Right lobe of liver (tissue), 6 donors: ENCODE measurements around the gene APLP2. TPM values are rescaled to one million over a fixed set of nuclear protein-coding genes. Genes with fewer than 3 reads are reported as not detected.

Experiments used
- ATAC-seq, 4 donors: fragments of 200-7000 bp; cut with Tn5 transposase; one replicate each; pipeline ENCODE4 v1.9.1; 2020; ENCODE audit warnings: mild to moderate bottlenecking in 4 of 4, moderate library complexity in 4 of 4
- DNase-seq, 3 donors: peaks; one replicate each; pipeline ENCODE4 v3.0.0-alpha.2; 2020
- H3K27ac ChIP-seq, 3 donors: fragments of 200-600 bp; one replicate each; pipeline ENCODE4 v1.8.0; 2022
- H3K27me3 ChIP-seq, 2 donors: fragments of 200-600 bp; one replicate each; pipeline ENCODE4 v1.8.0; 2022
- H3K36me3 ChIP-seq, 4 donors: fragments of 200-600 bp; sonication (generic) in 1 of 4; one replicate each; pipeline versions ENCODE4 v1.5.1 to v1.8.0; 2017 to 2022; ENCODE audit warnings: control low read depth in 1 of 4
- H3K4me1 ChIP-seq, 4 donors: fragments of 200-600 bp; sonication (generic) in 1 of 4; one replicate each; pipeline versions ENCODE4 v1.5.1 to v1.8.0; 2017 to 2022; ENCODE audit warnings: control low read depth in 1 of 4
- H3K4me3 ChIP-seq, 3 donors: fragments of 200-600 bp; one replicate each; pipeline ENCODE4 v1.8.0; 2022
- H3K9me3 ChIP-seq, 4 donors: fragments of 200-600 bp; sonication (generic) in 1 of 4; one replicate each; pipeline versions ENCODE4 v1.5.1 to v1.8.0; 2017 to 2022; ENCODE audit warnings: control low read depth in 1 of 4
- POLR2A ChIP-seq: fragments of 450-650 bp; IDR thresholded peaks from one replicate; pipeline ENCODE4 v1.6.1; 2017; ENCODE audit warnings: antibody characterized with exemption, mild to moderate bottlenecking
- WGBS: methylation state at CpG from one replicate; pipeline ENCODE4 v1.1.6; 2018; ENCODE audit warnings: low coverage, low lambda C conversion rate; ENCODE audit not compliant: insufficient coverage; ENCODE audit errors: missing lambda C conversion rate; 5-methylcytosine and 5-hydroxymethylcytosine counted together
- intact Hi-C, 2 donors: fragments of 100-400 bp; cut with DNase I; formaldehyde crosslinking; loops; one replicate each; pipeline versions ENCODE4 v1.11.2 to v1.14.1; 2022
- total RNA-seq, 6 experiments: library from RNA; depleted of rRNA in 2 of 6; stranded (reverse); fragments of >200 nt in 2 of 6; fragmentation: NEBNext Ultra II Directional in 3 of 6; extraction: Animal tissue kit (Norgen Biotek cat#: 25700) in 3 of 6; gene quantifications; one replicate each; pipeline versions ENCODE4 v1.1.0 to v1.2.4, GENCODE V29; 2016 to 2023
- TF ChIP-seq, protein P1 (sequence below), 4 donors: fragments of 200-600 bp in 3 of 4; fragments of 450-650 bp in 1 of 4; IDR thresholded peaks; one replicate each; pipeline versions ENCODE4 v1.5.1 to v1.8.0; 2016 to 2022; ENCODE audit warnings: antibody characterized with exemption in 4 of 4, mild to moderate bottlenecking in 2 of 4
- donor health status: DM: no; HTN: yes; CAD: no.
- donor health status: DM: no; HTN: no; CAD: no.
- donor health status: DM: no; HTN: no; CAD: no.
- donor health status: DM: no; HTN: yes; CAD: no.
- donor health status: DM: no; HTN: yes; CAD: no.

Gene APLP2
- total RNA-seq, 6 experiments from 2014 or later, result 184 to 255 (median 252) TPM

DNA sequence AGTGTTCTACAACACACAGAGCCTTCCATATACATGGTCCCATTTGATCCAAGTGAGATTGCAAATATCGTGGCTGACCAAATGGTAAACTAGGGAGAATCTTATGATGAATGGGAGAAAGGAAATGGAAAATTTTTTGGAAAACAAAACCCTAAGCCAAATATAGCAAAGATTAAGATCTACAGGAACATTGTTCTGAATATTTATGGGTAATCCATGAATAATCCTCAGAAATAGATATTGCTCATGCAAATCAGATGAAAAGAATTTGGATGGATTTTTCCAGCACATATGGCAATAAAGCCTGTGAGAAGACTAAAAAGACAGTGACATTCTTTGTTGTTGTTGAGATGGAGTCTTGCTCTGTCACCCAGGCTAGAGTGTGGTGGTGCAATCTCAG, 45.3 kb upstream of the APLP2 start:
- ATAC-seq (no peak), DNase-seq (no peak)
- Histone ChIP-seq H3K4me3 (no peak overlapping the region), H3K36me3 (no peaks in the 10 kb centered on the region), H3K27me3 (no peaks in the 10 kb centered on the region), H3K27ac (no peak overlapping the region), H3K4me1 (no peaks in the 10 kb centered on the region), H3K9me3 (no peaks in the 10 kb centered on the region)
- WGBS, result 71% methylated on average over 1 of the region's 1 CpG
- intact Hi-C loops, result no loop called here
- TF ChIP-seq, protein P1, sequence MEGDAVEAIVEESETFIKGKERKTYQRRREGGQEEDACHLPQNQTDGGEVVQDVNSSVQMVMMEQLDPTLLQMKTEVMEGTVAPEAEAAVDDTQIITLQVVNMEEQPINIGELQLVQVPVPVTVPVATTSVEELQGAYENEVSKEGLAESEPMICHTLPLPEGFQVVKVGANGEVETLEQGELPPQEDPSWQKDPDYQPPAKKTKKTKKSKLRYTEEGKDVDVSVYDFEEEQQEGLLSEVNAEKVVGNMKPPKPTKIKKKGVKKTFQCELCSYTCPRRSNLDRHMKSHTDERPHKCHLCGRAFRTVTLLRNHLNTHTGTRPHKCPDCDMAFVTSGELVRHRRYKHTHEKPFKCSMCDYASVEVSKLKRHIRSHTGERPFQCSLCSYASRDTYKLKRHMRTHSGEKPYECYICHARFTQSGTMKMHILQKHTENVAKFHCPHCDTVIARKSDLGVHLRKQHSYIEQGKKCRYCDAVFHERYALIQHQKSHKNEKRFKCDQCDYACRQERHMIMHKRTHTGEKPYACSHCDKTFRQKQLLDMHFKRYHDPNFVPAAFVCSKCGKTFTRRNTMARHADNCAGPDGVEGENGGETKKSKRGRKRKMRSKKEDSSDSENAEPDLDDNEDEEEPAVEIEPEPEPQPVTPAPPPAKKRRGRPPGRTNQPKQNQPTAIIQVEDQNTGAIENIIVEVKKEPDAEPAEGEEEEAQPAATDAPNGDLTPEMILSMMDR (IDR thresholded peaks at IDR 0.05), result no peak
- no peak for TF ChIP-seq POLR2A

DNA sequence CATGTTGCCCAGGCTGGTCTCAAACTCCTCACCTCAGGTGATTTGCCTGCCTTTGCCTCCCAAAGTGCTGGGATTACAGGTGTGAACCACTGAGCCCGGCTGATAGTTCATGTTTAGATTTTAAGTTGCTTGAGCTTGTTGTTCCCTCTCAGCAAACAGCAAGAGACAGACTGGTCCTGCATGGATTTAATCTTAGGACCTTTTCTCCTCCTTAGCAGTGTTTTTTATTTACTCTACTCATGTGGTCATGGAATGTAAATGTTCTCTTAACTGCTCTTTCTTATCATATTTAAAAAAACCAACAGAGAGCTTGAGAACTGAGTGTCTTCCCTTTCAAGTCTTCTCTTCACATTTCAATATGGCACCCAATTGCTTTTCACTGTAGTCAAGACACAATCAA, 44.3 kb upstream of the APLP2 start:
- TF ChIP-seq, protein P1 (IDR thresholded peaks at IDR 0.05), result no peak
- TF ChIP-seq POLR2A, result no peak
- no peaks in the 10 kb centered on the region for H3K36me3 ChIP-seq
- DNase-seq, result no peak
- no peak overlapping the region for H3K27ac ChIP-seq
- no peaks in the 10 kb centered on the region for H3K9me3 ChIP-seq
- no peaks in the 10 kb centered on the region for H3K27me3 ChIP-seq
- H3K4me1 ChIP-seq, result no peaks in the 10 kb centered on the region
- intact Hi-C loops, result no loop called here
- no peak overlapping the region for H3K4me3 ChIP-seq
- 100% methylated on average over 1 of the region's 1 CpG for WGBS
- ATAC-seq, result no peak

DNA sequence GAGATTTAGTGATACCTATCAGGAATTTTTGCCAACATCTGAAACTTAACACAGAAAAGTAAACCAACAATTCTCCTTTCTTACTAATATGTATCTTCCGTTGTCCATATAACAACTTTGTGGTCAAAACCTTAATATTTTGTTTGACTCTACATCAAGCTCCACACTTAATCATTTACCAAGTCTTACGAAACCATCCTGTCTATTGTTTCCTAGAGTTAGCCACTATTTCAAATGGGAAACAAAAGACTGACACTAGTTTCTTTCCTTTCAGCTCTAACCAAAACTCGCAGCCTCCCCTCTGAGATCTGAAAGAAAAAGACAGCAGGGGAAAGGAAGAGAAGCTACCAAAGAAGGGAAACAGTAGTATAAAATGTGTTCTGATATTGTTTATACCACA, 40.6 kb upstream of the APLP2 start:
- TF ChIP-seq, protein P1 (IDR thresholded peaks at IDR 0.05), result no peak
- TF ChIP-seq POLR2A, result no peak
- H3K27me3 ChIP-seq, result no peaks in the 10 kb centered on the region
- no peak for ATAC-seq
- WGBS, result 38% methylated on average over 3 of the region's 3 CpGs
- no peak overlapping the region for H3K27ac ChIP-seq
- no peak overlapping the region for H3K4me3 ChIP-seq
- DNase-seq, result no peak
- no peaks in the 10 kb centered on the region for H3K36me3 ChIP-seq
- no peaks in the 10 kb centered on the region for H3K4me1 ChIP-seq
- intact Hi-C loops, result no loop called here
- H3K9me3 ChIP-seq, result no peaks in the 10 kb centered on the region

DNA sequence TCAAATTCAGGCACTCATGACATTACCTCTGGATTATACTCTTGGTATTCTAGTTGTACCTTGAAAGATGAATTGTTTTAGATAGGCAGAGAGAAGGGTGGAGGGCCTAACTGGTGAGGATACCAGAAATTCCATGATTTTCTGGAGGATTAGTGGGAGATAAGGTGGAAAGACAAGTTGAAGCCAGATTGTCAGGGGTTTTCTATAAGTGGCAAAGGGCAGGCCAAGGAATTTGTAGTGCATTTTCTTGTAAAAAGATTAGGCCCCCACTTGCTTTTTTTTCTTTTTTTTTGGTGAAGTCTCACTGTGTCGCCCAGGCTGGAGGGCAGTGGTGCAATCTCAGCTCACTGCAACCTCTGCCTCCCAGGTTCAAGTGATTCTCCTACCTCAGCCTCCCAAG, 38.6 kb upstream of the APLP2 start:
- no peaks in the 10 kb centered on the region for H3K27me3 ChIP-seq
- intact Hi-C loops, result no loop called here
- no peak overlapping the region for H3K4me3 ChIP-seq
- no peaks in the 10 kb centered on the region for H3K4me1 ChIP-seq
- DNase-seq, result no peak
- no peak overlapping the region for H3K27ac ChIP-seq
- ATAC-seq, result no peak
- H3K36me3 ChIP-seq, result no peaks in the 10 kb centered on the region
- TF ChIP-seq POLR2A, result no peak
- TF ChIP-seq, protein P1 (IDR thresholded peaks at IDR 0.05), result no peak
- no peaks in the 10 kb centered on the region for H3K9me3 ChIP-seq
- 100% methylated on average over 1 of the region's 1 CpG for WGBS

DNA sequence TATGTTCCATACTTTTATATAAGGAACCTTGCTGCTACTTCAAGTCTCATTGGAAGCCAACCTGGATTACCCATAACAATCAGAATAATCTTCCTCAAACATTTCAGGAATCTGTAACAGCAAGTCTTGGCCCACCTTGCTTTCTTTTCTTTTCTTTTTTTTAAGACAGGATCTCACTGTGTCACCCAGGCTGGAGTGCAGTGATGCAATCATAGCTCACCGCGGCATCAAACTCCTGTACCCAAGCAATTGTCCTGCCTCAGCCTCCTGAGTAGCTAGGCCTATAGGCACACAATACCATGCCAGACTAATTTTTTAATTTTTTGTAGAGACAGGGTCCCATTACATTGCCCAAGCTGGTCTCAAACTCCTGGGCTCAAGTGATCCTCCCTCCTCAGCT, 37.7 kb upstream of the APLP2 start:
- DNase-seq (no peak), ATAC-seq (no peak)
- TF ChIP-seq, protein P1 (IDR thresholded peaks at IDR 0.05), result no peak
- TF ChIP-seq POLR2A, result no peak
- Histone ChIP-seq H3K4me3 (no peak overlapping the region), H3K9me3 (no peaks in the 10 kb centered on the region), H3K27ac (no peak overlapping the region), H3K4me1 (no peaks in the 10 kb centered on the region), H3K36me3 (no peaks in the 10 kb centered on the region), H3K27me3 (no peaks in the 10 kb centered on the region)
- intact Hi-C loops, result no loop called here
- WGBS, result 88% methylated on average over 2 of the region's 2 CpGs
